Upper lobe of left lung (tissue), 4 donors: ENCODE data around the gene LILRA2.

Experiments
- CTCF ChIP-seq, 6 experiments: fragments of 450-650 bp in 4 of 6; fragments of 200-600 bp in 2 of 6; sonication (generic) in 2 of 6; IDR thresholded peaks; one replicate each; pipeline ENCODE4 v1.5.1; 2016 to 2019; ENCODE audit warnings: antibody characterized with exemption in 6 of 6
- POLR2AphosphoS5 ChIP-seq, 2 donors: sonication (generic); formaldehyde crosslinking; IDR thresholded peaks; one replicate each; pipeline ENCODE4 v1.5.1; 2017; ENCODE audit warnings: antibody characterized with exemption in 2 of 2

DNA sequence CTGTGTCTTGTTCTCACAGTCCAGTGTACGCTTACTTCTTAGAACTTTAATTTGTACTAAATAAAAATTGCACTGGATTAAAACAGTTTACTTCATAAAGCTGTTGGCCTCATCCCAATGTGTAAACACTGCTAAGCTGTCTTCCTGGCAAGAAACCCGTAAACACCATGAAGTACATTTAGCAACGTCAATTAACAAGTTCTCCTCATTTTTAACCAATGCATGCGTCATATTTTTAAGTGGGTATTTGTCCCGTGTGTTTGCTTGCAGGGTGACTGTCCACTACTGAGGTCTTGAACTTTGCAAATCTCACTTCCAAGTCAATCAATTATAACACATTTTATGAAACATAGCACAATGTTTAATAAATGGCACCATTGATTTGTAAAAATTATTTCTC is 42.7 kb upstream of the LILRA2 start:
- TF ChIP-seq POLR2AphosphoS5 (IDR thresholded peaks at IDR 0.05) (no peak), CTCF (IDR thresholded peaks at IDR 0.05) (no peak)
